ENCODE data around the gene MRPL53.

The MRPL53 gene
- total RNA-seq, result 0 reads per million in 2 experiments

DNA sequence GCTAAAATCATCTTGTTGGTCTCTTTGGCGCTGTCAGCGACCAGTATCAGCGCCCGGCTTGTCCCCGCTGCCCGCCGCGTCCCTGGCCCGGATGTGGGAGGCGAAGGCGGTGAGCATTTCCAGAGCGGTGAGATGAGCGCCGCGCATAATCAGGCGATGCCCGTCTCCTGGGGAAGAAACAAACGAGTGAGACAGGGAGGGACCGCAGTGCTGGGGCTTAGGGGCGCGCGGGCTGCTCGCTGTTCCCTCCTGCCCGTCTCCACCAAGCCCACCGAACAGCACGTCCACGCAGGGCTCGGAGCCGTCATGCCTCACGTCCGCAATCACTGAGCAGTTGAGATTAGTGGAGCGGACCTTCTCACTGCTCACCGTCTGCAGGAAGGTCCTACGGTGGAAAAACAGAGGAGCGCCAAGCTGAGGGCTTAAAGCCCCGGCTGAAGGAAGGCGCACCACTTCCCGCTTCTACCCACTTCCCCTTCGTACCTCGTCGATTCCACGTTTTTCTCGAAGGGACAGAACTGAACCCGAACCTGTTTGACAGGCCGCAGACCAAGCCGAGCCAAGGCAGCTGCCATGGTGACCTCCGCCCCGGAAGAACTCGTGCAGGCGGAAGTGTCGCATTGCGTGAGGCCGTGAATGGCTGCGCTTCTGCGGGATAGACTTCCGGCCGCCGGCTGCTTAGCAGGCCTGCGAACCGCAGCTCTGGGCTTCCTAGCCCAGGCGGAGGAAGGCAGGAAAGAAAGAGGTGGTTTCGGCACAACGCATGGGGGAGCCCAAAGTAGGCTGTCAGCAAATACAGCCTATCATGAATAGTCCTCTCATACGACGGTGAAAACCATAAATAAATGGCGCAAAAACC, at the start of gene MRPL53:
MRPL53 (minus strand) TSS at position 595 of the 859 bp plus-strand sequence; CDS start at position 575, 20 bp downstream.
- peak; percentile 96 for DNase-seq (ENCODE audit: low read depth)

DNA sequence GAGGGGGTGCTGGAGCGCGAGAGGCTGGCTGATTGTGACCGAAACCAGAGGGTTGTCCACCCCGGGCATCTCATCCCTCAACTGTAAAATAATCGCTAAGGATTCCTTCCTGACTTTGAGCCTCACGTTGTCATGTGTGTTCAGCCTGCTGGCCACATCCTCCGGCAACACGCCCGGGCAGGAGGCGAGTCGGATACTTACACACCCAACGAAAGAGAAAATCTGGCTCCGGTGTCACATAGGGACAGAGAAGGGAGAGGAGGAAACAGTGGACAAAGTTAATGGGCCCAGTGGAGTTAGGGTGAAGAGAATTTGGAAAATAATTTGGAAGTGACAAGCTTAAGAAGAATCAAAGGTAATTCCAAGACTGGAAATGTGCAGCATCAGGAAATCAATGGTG, 44.2 kb upstream of the MRPL53 start:
- no peak for DNase-seq (ENCODE audit: low read depth)

DNA sequence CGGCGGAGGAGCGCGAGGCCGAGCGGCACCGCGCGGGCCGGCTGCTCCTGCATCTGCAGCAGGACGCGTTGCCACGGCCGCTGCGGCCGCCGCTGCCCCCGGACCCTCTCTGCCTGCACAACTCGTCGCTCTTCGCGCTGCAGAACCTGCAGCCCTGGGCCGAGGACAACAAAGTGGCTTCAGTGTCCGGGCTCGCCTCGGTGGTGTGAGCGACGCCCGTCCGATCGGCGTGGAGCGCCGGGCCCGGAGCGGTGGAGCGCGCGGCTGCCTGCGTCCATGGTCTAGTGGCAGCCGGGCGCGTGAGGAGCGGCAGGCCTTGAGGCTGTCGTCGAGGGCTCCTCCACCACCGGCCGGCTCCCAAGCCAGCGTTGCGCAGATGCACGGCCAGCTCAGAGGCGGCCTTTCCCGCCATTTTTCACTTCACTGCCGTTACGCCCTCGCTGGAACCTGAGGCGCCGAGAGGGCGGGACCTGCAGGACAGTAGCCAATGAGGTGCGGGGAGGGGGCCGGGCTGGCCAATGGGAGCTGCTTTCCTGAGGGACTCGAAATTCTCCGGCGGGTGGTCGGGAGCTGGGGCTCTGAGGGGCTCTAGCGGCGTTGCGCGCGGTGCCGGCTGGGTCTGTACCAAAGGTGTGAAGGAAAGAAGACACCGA, 43.6 kb upstream of the MRPL53 start:
- DNase-seq (ENCODE audit: low read depth), result peak; percentile 58

DNA sequence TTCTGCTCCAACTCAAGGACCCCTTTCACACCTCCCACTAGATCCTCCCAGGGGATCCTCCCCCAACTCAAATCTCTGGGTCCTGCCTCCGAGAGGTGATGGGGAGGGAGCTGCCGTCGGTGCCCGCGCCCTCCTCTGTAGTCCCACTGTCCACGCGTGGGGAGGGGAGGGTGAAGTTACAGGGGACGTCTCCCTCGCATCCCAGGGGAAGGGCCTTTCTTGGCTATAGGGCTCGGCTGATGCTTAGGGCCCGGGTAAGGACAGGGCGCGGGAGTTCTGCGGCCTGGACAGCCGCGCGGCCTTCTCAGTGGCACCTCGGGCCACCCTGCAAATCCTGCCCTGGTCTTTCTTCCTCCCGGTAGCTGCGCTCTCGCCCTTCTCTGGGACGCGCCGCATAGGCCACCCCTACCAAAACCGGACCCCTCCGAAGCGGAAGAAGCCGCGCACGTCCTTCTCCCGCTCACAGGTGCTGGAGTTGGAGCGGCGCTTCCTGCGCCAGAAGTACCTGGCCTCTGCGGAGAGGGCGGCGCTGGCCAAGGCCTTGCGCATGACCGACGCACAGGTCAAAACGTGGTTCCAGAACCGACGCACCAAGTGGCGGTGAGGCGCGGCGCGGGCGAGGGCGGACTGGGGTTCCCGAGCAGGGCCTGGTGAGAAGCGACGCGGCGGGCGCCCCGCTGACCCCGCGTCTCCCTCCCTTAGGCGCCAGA, 42.9 kb upstream of the MRPL53 start:
- DNase-seq (ENCODE audit: low read depth), result no peak

DNA sequence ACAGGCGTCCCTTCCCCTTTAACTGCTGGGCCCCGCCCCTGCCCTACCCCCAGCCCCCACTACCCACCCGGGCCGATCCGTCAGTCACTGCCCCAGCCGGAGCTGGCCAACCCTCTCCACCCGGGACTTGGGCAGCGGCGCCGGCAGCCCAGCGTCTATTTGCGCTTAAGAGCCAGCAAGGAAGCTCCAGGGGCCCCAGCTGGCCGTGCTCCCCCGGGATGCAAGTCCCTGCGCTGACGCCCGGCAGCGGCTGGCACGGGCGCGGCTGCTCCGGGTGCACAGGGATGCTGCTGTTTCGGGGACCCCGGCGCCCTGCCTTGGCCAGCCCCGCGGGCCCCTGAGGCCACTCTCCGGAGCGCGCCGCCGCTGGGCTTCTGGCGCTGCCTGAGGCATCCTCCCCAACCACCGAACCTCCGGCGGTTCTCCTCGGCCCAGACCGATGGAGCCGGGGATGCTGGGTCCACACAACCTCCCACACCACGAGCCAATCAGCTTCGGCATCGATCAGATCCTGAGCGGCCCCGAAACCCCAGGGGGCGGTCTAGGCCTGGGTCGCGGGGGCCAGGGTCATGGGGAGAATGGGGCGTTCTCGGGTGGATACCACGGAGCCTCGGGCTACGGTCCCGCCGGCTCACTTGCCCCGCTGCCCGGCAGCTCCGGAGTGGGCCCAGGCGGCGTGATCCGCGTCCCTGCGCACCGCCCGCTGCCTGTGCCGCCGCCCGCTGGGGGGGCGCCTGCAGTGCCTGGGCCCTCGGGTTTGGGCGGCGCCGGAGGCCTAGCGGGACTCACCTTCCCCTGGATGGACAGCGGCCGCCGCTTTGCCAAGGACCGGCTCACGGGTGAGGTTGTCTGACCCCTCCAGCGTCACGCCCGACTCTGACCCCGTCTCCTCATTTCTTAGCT, 42.1 kb upstream of the MRPL53 start, which contains the start of gene TLX2:
TLX2 (plus strand) TSS at position 83 of the 903 bp plus-strand sequence; CDS start at position 440, 357 bp downstream.
- DNase-seq (ENCODE audit: low read depth), result no peak

DNA sequence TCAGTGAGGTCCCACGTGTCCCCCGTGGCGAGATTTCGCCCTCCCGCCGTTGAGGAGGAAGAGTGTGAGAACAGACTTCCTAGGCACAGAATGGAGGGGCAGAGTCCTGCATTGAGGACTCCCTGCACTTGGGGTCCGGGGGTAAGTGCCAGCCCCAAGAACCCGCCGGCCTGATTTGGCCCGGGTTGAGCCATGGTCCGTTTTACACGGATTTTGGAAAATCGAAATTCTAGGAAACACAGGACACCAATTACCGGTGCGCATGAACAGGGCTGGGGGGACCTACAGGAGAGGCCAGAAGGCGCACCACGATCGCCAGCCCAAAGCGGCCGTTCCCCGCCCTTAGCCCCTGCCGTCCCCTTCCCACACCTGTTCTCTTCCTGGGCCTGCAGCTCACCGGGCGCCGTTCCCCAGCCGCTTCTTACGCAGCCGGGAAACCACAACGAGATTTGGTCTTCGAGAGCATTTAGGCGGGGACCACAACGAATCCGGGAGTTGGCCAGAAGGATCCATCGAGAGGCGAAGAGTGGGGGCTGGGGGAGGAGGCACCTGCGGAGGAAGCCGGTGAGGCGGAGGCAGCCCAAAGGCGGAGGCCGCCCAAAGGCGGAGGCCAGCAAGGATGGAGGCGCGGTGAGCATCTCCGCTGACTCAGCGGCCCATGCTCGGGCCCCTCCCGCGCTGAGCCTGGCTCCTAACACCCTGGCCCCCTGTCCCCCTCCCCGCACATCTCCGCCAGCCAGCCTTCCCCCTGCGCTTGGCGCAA, 41.3 kb upstream of the MRPL53 start:
- no peak for DNase-seq (ENCODE audit: low read depth)

DNA sequence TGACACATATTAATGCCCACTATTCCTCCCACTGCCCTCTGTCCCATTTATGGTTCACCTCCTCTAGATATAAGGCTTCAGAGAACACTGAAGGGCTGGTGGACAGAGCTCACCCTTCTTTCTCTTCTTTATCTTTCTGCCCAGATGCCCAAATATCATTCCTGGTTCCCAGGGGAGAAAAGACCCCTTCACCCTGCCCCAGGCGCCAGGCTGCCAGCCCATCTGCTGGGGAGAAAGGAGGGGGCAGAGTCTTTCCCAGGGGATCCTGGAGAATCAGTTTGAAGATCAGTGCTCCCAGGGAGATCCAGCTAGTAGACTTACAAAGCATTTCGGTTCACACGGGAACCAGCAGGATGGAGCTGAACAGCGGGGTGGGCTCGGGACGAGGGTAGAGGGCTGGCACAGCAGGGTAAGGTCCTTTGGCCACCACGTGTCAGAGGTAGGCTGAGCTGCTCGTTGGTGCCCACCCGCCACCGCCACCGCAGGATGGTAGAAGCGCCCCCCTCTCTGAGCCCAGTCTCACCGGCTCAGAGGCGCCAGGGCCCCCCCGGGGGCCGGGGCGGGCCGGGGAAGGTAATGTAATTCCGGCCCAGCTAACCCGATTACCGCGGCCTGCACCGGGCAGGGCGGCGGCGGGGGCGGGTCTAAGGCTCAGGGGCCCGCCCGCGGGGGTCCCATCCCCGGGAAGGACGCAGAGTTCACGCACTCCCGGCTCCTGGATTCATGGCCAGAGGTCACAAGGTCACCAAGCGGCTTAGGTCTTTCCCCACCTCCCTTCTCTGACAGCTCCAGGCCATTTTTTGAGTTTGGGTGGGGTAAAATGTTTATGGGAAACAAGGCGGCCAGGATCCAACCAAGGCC, 40.5 kb upstream of the MRPL53 start:
- DNase-seq (ENCODE audit: low read depth), result no peak

DNA sequence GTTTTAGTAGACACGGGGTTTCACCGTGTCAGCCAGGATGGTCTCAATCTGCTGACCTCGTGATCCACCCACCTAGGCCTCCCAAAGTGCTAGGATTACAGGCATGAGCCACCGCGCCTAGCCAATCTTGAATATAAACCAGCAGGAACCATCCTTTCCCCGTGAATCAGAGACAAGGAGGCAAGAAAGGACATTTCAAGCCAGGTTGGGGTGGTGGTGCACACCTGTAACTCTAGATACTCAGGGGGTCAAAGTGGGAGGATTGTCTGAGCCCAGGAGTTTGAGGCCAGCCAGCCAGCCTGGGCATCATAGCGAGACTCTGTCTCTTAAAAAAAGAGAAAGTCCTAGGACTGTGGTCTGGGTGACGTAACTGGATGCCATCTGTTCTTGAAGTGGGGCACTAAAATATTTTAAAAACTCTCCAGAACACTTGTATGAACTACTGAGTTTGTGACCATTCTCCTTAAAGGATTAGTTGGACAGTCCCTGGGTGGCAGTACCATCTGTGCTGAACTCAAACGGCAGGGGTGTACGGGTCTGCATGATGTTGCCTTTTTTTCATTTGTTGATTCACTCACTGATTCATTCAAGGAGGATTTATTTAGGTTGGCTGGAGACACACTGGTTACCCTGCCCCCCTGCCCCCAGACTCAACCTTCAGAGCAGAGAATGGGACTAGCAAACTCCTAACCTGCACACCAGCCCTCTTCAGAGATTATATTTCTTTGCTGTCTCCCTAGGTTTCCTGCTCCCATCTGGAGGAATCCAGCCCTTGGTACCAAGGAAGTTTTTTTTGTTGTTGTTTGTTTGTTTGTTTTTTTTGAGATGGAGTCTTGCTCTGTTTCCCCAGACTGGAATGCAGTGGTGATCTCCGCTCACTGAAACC, 38.9 kb upstream of the MRPL53 start:
- no peak for DNase-seq (ENCODE audit: low read depth)

DNA sequence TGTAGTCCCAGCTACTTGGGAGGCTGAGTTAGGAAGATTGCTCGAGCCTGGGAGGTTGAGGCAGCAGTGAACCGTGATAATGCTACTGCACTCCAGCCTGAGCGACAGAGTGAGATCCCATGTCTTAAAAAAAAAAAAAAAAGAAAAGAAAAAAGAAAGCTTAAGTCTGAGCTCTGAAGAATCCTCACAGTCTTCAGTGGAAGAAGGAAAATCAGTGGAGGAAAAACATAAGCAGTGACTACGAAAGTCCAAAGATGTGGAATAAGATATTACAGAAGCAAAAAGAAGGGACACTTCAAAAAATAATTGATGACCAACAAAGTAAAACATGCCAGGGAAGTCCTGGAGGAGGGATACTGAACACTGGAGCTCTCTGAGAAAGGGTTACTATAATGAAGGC, 37.8 kb upstream of the MRPL53 start:
- no peak for DNase-seq (ENCODE audit: low read depth)

DNA sequence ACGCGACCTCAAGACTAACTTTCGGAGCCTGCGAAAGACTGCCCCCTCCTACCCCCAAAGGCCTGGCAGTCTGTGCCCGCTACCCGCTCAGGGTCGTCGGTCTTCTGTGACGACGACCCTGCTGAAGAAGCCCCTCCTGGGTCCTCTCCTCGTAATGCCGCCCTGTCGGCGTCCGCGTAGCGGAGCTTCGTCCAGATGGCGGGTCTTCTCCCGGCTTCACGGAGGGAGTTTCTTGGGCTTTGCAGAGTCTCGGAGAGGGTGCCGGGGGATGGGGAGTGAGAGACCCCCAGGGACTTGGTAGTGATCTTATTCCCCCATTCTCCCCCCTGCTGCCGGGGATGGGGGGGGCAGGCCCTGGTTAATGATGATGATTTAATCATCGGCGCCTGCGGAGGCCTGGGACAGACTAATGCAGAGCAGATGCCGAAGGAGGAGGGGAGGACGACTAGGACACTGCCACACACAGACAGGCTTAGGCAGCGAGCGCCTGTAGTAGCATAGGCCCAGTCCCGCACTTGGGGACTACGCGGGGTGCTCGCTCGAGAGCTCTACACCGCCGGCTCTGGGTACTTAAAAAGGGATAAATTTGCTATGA, 35.5 kb upstream of the MRPL53 start:
- no peak for DNase-seq (ENCODE audit: low read depth)

DNA sequence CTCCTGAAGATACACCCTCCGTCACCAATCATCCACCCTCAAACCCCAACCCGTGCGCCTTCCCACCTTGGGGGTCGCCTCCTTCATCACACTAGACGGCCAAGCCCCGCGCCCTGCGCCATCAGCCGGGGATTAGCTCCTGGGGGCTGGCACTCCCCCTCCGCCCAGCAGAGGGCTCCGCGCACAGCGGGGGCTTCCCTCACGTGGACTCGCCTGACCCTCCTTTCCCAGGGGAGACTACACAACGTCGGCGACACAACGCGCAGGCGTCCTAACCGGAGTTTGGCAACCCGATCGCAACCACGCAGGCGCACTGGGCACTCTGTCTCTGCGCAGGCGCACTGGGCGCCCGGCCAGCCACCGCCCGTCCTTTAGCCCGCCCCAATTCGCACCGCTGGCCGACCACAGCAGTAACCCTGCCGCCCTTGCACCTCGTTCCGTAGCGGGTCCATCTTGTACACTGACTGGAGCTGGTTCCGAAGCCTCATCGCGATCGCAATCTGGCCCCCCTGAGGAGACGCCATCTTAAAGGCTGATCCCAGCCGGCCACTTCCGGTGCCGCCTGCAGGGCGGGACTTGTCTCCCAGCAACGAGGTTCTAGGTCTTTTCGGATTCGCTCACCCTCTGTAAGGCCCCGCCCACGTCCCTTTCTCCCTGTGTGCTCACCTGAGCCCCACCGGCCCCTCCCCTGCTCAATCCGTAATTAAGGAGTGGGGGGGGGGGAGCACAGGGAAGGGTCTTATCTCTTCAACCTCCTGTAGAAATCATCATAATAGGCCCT, 34.9 kb upstream of the MRPL53 start, which contains the start of gene PCGF1:
PCGF1 (minus strand) TSS at position 551 of the 781 bp plus-strand sequence; CDS start at position 524, 27 bp downstream.
- DNase-seq (ENCODE audit: low read depth), result peak; percentile 97

DNA sequence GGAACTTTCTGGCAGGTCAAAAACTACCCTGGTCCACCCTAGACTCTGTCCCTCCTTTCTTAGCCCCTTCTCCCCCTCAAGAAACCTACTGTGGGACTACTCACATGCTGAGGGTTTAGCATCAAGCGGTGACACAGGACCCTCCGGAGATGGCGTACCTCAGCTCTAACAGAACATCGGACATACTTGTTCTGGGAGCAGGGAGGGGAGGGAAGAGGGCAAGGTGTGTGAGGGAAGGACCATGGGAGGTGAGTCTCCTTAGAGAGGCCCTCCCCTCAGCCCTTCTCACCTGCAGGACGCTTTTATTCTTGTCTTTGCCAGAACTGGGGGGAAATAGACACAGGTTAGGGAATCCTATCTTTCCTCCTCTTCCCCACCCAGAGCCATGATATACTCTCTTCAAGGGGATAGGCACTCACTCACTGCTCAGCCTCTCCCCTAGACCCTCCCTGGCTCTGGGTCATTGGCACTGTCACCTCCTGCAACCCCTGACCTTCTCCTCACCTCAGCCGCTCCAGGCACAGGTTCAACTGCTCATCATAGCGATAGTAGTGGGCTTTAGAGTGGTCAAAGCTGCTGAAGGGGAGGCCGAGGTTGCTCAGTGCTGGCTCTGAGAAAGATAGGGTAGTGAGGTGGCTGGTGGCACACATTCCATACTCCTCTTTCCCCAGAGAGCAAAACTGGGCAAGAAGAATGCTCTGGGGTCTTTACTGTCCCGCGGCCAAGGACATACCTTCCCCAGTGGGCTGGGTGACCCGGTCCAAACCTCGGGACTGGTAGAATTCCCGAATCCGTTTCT, 33.2 kb upstream of the MRPL53 start:
- DNase-seq (ENCODE audit: low read depth), result no peak

DNA sequence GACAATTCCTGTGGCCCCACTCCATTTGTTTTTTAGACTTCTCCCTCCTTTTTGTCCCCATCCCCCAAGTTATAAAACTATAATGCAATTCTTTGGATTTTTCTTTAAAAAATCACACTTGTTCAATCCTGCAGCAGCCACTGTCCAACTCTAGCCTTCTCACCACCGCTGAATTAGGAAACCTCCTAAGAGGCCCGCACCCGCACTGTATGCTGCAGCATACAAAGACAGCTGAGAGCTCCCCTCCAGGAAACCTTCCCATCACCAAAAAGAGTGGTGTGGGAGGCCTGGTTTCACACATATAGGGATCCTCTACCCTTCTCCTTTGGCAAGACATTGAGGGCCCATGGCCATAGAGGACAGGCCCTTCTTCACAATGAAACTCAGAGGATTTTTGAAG, 32.1 kb upstream of the MRPL53 start:
- DNase-seq (ENCODE audit: low read depth), result no peak

DNA sequence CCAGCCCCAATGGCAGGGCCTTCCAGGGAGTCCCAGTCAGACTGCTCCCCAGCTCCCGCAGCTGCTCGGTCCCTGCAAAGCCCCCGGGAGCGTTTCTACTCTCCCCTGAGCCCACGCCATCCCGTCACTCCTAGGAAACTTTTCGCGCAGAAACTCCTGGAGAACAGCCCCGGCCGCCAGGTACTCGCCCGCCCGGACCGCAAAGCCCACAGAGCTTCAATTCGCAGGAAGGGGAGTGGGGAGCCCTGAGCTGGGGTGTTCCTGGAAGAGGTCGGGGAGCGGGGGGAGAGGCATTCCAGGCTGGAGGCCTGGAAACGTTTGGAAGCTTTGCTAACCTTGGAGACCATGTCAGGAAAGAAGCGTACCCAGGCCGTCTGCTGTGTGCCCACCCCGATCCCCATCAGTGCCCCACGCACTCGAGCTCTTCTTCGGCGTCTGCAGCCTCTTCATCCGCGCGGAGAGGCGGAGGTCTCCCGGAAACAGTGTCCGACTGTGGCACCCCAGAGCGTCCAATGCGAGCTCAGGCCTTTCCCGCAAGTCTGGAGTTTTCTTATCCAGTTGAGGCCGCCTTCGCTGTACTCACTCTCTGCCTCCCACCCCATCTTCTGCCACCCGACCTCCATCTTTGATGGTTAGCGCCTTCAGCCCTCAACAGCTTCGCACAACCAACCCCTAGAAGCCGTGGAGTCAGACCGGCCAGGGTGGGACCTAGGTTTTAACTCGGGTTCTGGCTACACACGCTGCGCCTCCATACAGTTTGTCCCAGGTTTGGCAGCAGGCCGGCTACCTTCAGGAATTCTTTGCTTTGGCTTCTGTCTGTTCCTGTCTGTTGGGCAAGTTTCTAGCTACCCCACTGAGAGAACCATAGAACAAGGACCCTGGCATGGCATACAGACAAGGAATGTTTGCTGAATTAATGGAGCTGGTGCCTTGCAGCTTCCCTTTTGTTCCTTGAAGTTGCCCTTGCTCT, 31.3 kb upstream of the MRPL53 start:
- no peak for DNase-seq (ENCODE audit: low read depth)
